ENCODE measurements around the gene TIGD7. TPM values are rescaled to one million over a fixed set of nuclear protein-coding genes. Genes with fewer than 3 reads are reported as not detected.

The TIGD7 gene, protein sequence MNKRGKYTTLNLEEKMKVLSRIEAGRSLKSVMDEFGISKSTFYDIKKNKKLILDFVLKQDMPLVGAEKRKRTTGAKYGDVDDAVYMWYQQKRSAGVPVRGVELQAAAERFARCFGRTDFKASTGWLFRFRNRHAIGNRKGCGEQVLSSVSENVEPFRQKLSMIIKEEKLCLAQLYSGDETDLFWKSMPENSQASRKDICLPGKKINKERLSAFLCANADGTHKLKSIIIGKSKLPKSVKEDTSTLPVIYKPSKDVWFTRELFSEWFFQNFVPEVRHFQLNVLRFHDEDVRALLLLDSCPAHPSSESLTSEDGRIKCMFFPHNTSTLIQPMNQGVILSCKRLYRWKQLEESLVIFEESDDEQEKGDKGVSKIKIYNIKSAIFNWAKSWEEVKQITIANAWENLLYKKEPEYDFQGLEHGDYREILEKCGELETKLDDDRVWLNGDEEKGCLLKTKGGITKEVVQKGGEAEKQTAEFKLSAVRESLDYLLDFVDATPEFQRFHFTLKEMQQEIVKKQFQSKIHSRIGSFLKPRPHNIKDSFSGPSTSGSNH
- 10 to 100 TPM in 1 of 10 donors, 1 to 10 TPM in 9; 7.2 to 11.6 (median 8.4) TPM for polyA plus RNA-seq (ENCODE audit: insufficient read length in 10 of 10)
- long read RNA-seq, donor 1, partial matches to known transcripts = 0 of 2 reads
- long read RNA-seq, donor 1, other reads (novel, unspliced or antisense) = 0 of 2 reads
- long read RNA-seq, donor 2, partial matches to known transcripts = 0 of 2 reads
- long read RNA-seq, donor 2, other reads (novel, unspliced or antisense) = 0 of 2 reads
- long read RNA-seq, donor 3 = 0 reads
- long read RNA-seq, donor 4, partial matches to known transcripts = 0 of 4 reads
- long read RNA-seq, donor 4, other reads (novel, unspliced or antisense) = 0 of 4 reads
- long read RNA-seq, donor 5, partial matches to known transcripts = 0 of 3 reads
- long read RNA-seq, donor 5, other reads (novel, unspliced or antisense) = 0 of 3 reads
- long read RNA-seq, donor 6, transcript TIGD7-201 (2 exons, 3,612 nt) = major isoform, 5 of 5 reads
- long read RNA-seq, donor 6, partial matches to known transcripts = 0 of 5 reads
- long read RNA-seq, donor 6, other reads (novel, unspliced or antisense) = 0 of 5 reads
- long read RNA-seq, donor 7, partial matches to known transcripts = 0 of 3 reads
- long read RNA-seq, donor 7, other reads (novel, unspliced or antisense) = 0 of 3 reads
- long read RNA-seq, donor 8, partial matches to known transcripts = 0 of 1 reads
- long read RNA-seq, donor 8, other reads (novel, unspliced or antisense) = 0 of 1 reads
- long read RNA-seq, donor 9, partial matches to known transcripts = 0 of 1 reads
- long read RNA-seq, donor 9, other reads (novel, unspliced or antisense) = 0 of 1 reads

- DNase-seq = peak; percentile 91 to 98 (median 92)
Observed at GRCh38 chr16:3305109-3306068, at the start of gene TIGD7, which contains the start of gene ZNF75A. Gene TIGD7 (minus strand): TSS chr16:3305430. CDS start chr16:3300614, 4,816 bp downstream. Gene ZNF75A (plus strand): TSS chr16:3305497. CDS start chr16:3308429, 2,932 bp downstream.

DNA sequence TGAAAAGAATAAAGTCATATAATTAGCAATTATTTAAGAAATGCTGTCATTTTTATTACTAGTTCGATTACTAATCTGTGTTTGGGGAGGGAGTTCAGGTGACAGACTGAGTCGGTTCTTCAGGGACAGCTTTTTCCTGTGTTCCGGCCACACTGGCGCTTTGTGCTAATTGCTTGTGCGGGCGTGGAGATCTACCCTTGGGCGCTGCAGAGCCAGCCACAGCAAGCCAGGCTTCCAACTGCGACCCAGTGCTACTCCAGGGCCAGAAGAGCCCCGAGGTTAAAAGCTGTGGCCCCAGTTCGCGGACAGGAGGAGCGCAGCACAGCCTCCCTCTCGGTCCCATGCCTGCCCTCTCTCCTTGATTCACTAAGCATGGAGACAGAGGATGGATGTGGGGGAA, 43.9 kb upstream of the TIGD7 start:
- no peak for DNase-seq

DNA sequence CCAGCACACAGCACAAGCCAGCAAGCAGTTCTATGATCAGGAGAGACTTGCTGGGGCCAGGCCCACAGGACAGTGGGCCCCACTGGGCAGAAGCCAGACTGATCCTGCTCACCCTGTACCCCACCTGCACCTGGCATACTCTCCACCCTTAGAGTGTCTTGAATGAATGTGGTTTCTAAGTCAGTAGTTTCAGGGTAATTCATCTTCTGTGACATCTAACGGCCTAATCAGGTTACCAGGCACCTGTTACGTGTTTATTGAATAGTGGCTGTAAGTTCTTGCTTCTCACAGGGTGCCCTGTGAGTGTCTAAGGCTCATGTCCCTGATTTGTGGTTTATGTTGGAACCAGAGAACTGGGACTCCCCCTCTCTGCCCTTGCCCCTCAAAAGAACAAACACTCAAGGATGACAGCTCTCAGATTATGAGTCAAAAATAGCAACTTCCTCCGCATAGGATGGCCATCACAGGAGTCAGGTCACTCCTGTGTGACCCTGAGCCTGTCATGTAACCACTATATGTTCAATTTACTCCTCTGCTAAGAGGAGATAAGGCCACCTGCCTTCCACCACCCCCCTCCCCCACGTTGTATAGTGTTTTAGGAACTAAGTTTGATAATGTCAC, 43.4 kb upstream of the TIGD7 start:
- no peak for DNase-seq

DNA sequence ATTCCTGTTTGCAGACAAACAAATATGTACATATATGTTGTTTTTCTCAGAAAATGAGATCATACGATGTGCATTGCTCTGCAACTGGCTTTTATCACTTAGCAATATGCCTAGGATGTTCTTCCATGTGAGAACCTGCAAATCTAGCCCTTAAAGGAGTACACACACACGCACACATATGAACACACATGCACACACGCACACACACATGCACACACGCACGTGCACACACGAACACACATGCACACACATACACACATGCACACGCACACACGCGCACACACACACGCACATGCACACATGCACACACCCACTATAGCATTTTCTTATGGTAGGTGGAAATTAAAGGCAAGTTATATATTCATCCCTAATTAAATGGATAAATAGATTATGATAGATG, 42.4 kb upstream of the TIGD7 start:
- DNase-seq = no peak

DNA sequence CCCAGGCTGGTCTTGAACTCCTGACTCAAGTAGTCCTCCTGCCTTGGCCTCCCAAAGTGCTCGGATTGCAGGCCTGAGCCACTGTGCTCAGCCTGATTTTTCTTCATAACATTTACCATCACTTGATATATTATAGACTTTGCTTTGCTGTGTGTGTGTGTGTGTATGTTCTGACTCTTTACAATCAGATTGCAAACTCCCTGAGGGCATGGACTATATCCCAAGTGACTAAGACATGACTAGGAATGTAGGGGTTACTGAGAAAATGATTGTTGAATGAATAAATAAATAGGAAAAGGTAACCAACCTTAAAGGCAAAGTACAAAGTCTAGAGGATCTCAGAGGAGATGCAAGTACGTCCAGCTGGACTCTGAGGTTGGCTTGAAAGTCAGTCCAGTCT, 40.8 kb upstream of the TIGD7 start:
- no peak for DNase-seq

DNA sequence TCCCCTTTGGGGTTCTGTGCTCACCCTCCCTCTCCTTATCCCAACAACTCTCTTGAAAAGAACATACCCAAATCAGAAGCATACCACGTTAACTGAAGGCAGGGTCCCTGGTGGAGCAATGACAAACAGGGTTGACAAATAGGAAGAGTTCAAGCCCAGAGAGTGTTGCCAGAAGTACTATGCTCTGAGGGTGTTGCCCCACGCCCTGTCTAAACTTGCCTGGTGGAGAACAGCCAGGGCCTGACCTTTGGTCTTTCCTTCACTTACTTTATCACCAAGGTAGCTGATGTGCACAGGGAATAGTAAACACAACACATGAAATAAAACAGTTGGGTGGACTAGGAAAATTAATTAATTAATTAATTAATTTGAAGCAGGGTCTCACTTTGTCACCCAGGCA, 23.4 kb upstream of the TIGD7 start:
- DNase-seq = no peak

- no peak for DNase-seq
Observed at GRCh38 chr16:3328104-3328503, 22.9 kb upstream of the TIGD7 start.

DNA sequence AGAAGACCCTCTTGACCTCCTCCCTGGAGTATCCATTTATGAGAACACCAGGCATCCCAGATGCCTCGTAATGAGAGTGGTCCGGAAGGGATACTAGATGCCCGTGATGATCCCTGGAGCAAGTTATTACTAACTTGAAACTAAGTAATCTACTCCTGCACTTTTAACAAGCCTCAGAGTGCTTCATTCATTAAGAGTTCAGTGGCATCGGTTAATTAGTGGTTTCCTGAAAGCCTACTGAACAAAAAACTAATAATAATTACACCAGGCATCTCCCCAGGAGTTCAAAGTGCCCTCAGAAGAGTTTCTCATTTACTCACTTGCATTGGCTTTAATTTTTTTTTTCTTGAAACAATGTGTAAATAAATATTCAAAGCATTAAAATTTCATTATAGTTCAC, 22.3 kb upstream of the TIGD7 start:
- DNase-seq = no peak

GRCh38 chr16:3321816-3322215, 16.6 kb upstream of the TIGD7 start:
- no peak for DNase-seq

- DNase-seq = no peak
Observed at GRCh38 chr16:3317315-3317999, 12.2 kb upstream of the TIGD7 start.

GRCh38 chr16:3311496-3311895, 6.3 kb upstream of the TIGD7 start:
- DNase-seq = no peak

- no peak for DNase-seq
Observed at GRCh38 chr16:3306078-3306477, 848 bp upstream of the TIGD7 start.

GRCh38 chr16:3304370-3304769, 860 bp downstream of the TIGD7 start:
- DNase-seq = no peak

- no peak for DNase-seq
Observed at GRCh38 chr16:3295783-3296182, 9.4 kb downstream of the TIGD7 start.

- DNase-seq = no peak
Observed at GRCh38 chr16:3295209-3295608, 10.0 kb downstream of the TIGD7 start.

GRCh38 chr16:3292604-3293003, 12.6 kb downstream of the TIGD7 start:
- no peak for DNase-seq

DNA sequence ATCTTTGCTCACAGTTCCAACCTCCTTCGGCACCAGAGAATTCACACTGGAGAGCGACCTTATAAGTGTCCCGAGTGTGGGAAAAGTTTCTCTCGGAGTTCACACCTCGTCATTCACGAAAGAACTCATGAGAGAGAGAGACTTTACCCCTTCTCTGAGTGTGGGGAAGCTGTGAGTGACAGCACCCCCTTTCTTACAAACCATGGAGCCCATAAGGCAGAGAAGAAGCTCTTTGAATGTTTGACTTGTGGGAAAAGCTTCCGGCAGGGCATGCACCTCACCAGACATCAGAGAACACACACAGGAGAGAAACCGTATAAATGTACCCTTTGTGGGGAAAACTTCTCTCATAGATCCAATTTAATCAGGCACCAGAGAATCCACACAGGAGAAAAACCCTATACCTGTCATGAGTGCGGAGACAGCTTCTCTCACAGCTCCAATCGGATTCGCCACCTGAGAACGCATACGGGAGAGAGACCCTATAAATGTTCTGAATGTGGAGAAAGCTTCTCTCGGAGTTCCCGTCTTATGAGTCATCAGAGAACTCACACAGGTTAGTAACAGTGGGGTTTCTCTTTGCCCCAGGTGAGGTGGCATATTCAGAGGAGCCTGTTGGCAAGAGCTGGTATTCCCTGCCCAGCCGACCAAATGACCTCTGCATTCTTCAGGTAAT, 15.1 kb downstream of the TIGD7 start:
- DNase-seq = no peak

DNA sequence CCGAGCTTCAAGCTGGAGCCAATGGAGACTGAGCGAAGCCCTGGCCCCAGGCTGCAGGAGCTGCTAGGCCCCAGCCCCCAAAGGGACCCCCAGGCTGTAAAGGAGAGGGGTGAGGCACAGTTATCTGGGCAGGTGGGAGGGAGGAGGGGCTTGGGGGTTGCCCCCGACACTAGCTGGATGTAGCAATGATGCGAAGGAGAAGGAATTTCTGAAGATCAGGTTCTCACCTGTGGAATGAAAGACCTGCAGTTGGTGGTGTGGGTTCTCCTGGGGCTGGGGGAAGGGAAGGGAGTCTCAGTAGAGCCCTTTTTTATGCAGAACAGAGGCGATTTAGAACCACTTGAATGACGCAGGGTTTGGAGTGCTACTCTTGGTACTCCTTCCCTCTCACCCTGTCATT, 20.1 kb downstream of the TIGD7 start:
- no peak for DNase-seq
